H9 (cell line): ENCODE results near the gene IGFBP5. TPM values are rescaled to one million over a fixed set of nuclear protein-coding genes. Genes with fewer than 3 reads are reported as not detected.

Experiments
- DNase-seq: peaks from one replicate; pipeline ENCODE4 v3.0.0-alpha.2; 2017
- H2AFZ ChIP-seq: one replicate; pipeline ENCODE4 v1.6.1; 2013; ENCODE audit warnings: mild to moderate bottlenecking, low read length, control low read depth, moderate library complexity
- H2AK5ac ChIP-seq: 2 replicates; pipeline ENCODE4 v1.6.1; 2013; ENCODE audit warnings: low read length, control low read depth, mixed read lengths; ENCODE audit not compliant: insufficient read length
- H2BK120ac ChIP-seq: one replicate; pipeline ENCODE4 v1.6.1; 2013; ENCODE audit warnings: low read depth, mild to moderate bottlenecking, low read length, control low read depth, inconsistent platforms; ENCODE audit not compliant: poor library complexity, severe bottlenecking
- H2BK12ac ChIP-seq: 2 replicates; pipeline ENCODE4 v1.6.1; 2013; ENCODE audit warnings: low read length, control low read depth, mixed read lengths, low read depth; ENCODE audit not compliant: insufficient read length
- H2BK15ac ChIP-seq: 2 replicates; pipeline ENCODE4 v1.6.1; 2013; ENCODE audit warnings: low read depth, low read length, control low read depth
- H2BK20ac ChIP-seq: one replicate; pipeline ENCODE4 v1.6.1; 2013; ENCODE audit warnings: low read depth, mild to moderate bottlenecking, low read length, control low read depth, inconsistent platforms; ENCODE audit not compliant: poor library complexity, severe bottlenecking
- H2BK5ac ChIP-seq: 2 replicates; pipeline ENCODE4 v1.6.1; 2013; ENCODE audit warnings: low read length, control low read depth, mixed read lengths; ENCODE audit not compliant: insufficient read length
- H3K14ac ChIP-seq: 2 replicates; pipeline ENCODE4 v1.6.1; 2013; ENCODE audit warnings: low read length, control low read depth; ENCODE audit not compliant: insufficient read depth
- H3K18ac ChIP-seq: 2 replicates; pipeline ENCODE4 v1.6.1; 2013; ENCODE audit warnings: low read depth, mild to moderate bottlenecking, mixed read lengths, low read length, control low read depth; ENCODE audit not compliant: insufficient read length
- H3K23ac ChIP-seq: 2 replicates; pipeline ENCODE4 v1.6.1; 2013; ENCODE audit warnings: low read length, control low read depth, mixed read lengths, low read depth; ENCODE audit not compliant: insufficient read length
- H3K23me2 ChIP-seq: 2 replicates; pipeline ENCODE4 v1.6.1; 2013; ENCODE audit warnings: low read depth, mild to moderate bottlenecking, mixed read lengths, low read length, control low read depth; ENCODE audit not compliant: insufficient read length, poor library complexity, severe bottlenecking
- H3K27ac ChIP-seq: 2 replicates; pipeline ENCODE4 v1.5.1; 2013; ENCODE audit warnings: low read length, control low read depth, mixed read lengths, low read depth; ENCODE audit not compliant: insufficient read length
- H3K27me3 ChIP-seq: 2 replicates; pipeline ENCODE4 v1.6.1; 2013; ENCODE audit warnings: low read length, control low read depth, inconsistent platforms; ENCODE audit not compliant: insufficient read depth
- H3K4ac ChIP-seq: 2 replicates; pipeline ENCODE4 v1.6.1; 2013; ENCODE audit warnings: low read depth, mild to moderate bottlenecking, control low read depth, inconsistent platforms, low read length, moderate library complexity
- H3K4me1 ChIP-seq: 2 replicates; pipeline ENCODE4 v1.6.1; 2013; ENCODE audit warnings: low read length, control low read depth, inconsistent platforms; ENCODE audit not compliant: insufficient read depth
- H3K4me2 ChIP-seq: 2 replicates; pipeline ENCODE4 v1.6.1; 2013; ENCODE audit warnings: low read length, control low read depth, mixed read lengths; ENCODE audit not compliant: insufficient read length, insufficient read depth
- H3K56ac ChIP-seq: 2 replicates; pipeline ENCODE4 v1.6.1; 2013; ENCODE audit warnings: low read depth, mild to moderate bottlenecking, mixed read lengths, low read length, control low read depth; ENCODE audit not compliant: insufficient read length
- H3K79me1 ChIP-seq: 2 replicates; pipeline ENCODE4 v1.6.1; 2013; ENCODE audit warnings: low read depth, mild to moderate bottlenecking, moderate library complexity, low read length, control low read depth, inconsistent platforms; ENCODE audit not compliant: insufficient read depth, poor library complexity, severe bottlenecking
- H3K79me2 ChIP-seq: 2 replicates; pipeline ENCODE4 v1.6.1; 2013; ENCODE audit warnings: low read length, control low read depth, inconsistent platforms; ENCODE audit not compliant: insufficient read depth
- H3K9ac ChIP-seq: 2 replicates; pipeline ENCODE4 v1.6.1; 2013; ENCODE audit warnings: low read length, control low read depth, mixed read lengths; ENCODE audit not compliant: insufficient read length; ENCODE audit errors: extremely low read depth
- H3K9me3 ChIP-seq: one replicate; pipeline ENCODE4 v1.6.1; 2013; ENCODE audit warnings: low read depth, low read length, inconsistent platforms; ENCODE audit not compliant: control insufficient read depth
- H3T11ph ChIP-seq: one replicate; pipeline ENCODE4 v1.6.1; 2013; ENCODE audit warnings: mild to moderate bottlenecking, low read length, control low read depth, inconsistent platforms
- H4K20me1 ChIP-seq: one replicate; pipeline ENCODE4 v1.6.1; 2013; ENCODE audit not compliant: control insufficient read depth, insufficient read length, insufficient read depth
- H4K5ac ChIP-seq: 2 replicates; pipeline ENCODE4 v1.6.1; 2013; ENCODE audit warnings: low read depth, mild to moderate bottlenecking, mixed read lengths, low read length, control low read depth; ENCODE audit not compliant: insufficient read length
- H4K8ac ChIP-seq: replicated peaks from 2 replicates; pipeline ENCODE4 v1.6.1; 2013; ENCODE audit warnings: low read length, control low read depth, mixed read lengths, low read depth; ENCODE audit not compliant: insufficient read length
- H4K91ac ChIP-seq: 2 replicates; pipeline ENCODE4 v1.6.1; 2013; ENCODE audit warnings: low read depth, mild to moderate bottlenecking, moderate library complexity, mixed read lengths, low read length, control low read depth; ENCODE audit not compliant: insufficient read length
- H3K27ac Mint-ChIP-seq, 3 experiments: 2 replicates in 2 of 3; 3 replicates in 1 of 3; pipeline ENCODE4 v1.8.0; 2020 to 2021; ENCODE audit warnings: mixed read lengths in 3 of 3, mild to moderate bottlenecking in 1 of 3, moderate library complexity in 1 of 3
- H3K27me3 Mint-ChIP-seq: 2 replicates; pipeline ENCODE4 v1.8.0; 2021; ENCODE audit warnings: low read depth, mild to moderate bottlenecking, moderate library complexity, mixed read lengths
- H3K36me3 Mint-ChIP-seq, 3 experiments: 2 replicates in 2 of 3; 3 replicates in 1 of 3; pipeline ENCODE4 v1.8.0; 2020 to 2021; ENCODE audit warnings: low read depth in 3 of 3, mixed read lengths in 3 of 3; ENCODE audit not compliant: insufficient read depth in 1 of 3
- H3K4me1 Mint-ChIP-seq, 2 experiments: 2 replicates each; pipeline ENCODE4 v1.8.0; 2020; ENCODE audit warnings: mixed read lengths in 2 of 2
- H3K4me3 Mint-ChIP-seq, 2 experiments: 2 replicates in 1 of 2; 3 replicates in 1 of 2; pipeline ENCODE4 v1.8.0; 2020 to 2021; ENCODE audit warnings: mild to moderate bottlenecking in 2 of 2, mixed read lengths in 2 of 2, moderate library complexity in 1 of 2
- H3K9me3 Mint-ChIP-seq, 2 experiments: 2 replicates in 1 of 2; 3 replicates in 1 of 2; pipeline ENCODE4 v1.8.0; 2020; ENCODE audit warnings: mild to moderate bottlenecking in 2 of 2, mixed read lengths in 2 of 2, moderate library complexity in 1 of 2
- WGBS: extraction: QIAGEN DNeasy Blood & Tissue Kit; methylation state at CpG from one replicate; pipeline ENCODE4 v1.1.7; 2013; ENCODE audit warnings: missing lambda C conversion rate, low lambda C conversion rate, mixed read lengths; ENCODE audit not compliant: insufficient read length; ENCODE audit errors: extremely low coverage; 5-methylcytosine and 5-hydroxymethylcytosine counted together
- total RNA-seq: library from RNA; stranded (reverse); gene quantifications from 2 replicates; pipeline ENCODE4 v1.2.1, GENCODE V29; 2021
- TF ChIP-seq, protein P1 (sequence below): fragments of 200-600 bp; sonication (generic); conservative IDR thresholded peaks from 3 replicates; pipeline ENCODE4 v1.8.0; 2021; ENCODE audit warnings: antibody characterized with exemption, mild to moderate bottlenecking

The IGFBP5 gene
- total RNA-seq, 1 experiment from 2014 or later, result 0.90 TPM

DNA sequence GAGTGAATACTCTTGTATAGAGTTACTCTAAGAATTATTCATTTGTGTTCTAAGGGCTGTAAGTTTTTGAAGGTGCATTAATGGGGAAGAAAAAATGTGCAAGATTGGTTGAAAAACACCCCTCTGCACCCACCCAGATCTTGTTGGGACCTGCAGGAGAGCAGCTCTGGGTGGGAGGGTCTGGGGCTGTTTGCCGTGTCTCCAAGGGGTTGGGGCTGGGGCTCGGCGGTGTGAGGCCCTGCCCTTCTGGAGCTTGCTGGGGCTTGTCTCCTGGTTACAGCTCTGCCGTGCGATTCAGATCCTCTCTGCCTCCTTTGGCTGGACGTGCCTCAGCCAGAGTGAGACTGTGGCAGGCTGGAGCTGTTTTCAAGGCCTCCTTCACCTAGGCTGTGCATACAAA lies 36.1 kb downstream of the IGFBP5 start:
- H2AFZ ChIP-seq, result no peak overlapping the region

More for the DNA sequence above, 36.1 kb downstream of the IGFBP5 start:
- H3K14ac ChIP-seq, result no peak overlapping the region
- H2BK15ac ChIP-seq, result no peak overlapping the region
- H4K5ac ChIP-seq, result no peak overlapping the region
- no peaks in the 10 kb centered on the region for H3K79me1 ChIP-seq
- H3K79me2 ChIP-seq, result peaks cover 4% of the 10 kb centered on the region; the same call in 1 of the 2 replicates
- DNase-seq, result no peak
- no peak overlapping the region for H3K18ac ChIP-seq
- TF ChIP-seq, protein P1, sequence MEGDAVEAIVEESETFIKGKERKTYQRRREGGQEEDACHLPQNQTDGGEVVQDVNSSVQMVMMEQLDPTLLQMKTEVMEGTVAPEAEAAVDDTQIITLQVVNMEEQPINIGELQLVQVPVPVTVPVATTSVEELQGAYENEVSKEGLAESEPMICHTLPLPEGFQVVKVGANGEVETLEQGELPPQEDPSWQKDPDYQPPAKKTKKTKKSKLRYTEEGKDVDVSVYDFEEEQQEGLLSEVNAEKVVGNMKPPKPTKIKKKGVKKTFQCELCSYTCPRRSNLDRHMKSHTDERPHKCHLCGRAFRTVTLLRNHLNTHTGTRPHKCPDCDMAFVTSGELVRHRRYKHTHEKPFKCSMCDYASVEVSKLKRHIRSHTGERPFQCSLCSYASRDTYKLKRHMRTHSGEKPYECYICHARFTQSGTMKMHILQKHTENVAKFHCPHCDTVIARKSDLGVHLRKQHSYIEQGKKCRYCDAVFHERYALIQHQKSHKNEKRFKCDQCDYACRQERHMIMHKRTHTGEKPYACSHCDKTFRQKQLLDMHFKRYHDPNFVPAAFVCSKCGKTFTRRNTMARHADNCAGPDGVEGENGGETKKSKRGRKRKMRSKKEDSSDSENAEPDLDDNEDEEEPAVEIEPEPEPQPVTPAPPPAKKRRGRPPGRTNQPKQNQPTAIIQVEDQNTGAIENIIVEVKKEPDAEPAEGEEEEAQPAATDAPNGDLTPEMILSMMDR, result no peak
- H3K27ac ChIP-seq, result no peak overlapping the region
- no peak overlapping the region for H3T11ph ChIP-seq
- H3K4ac ChIP-seq, result no peak overlapping the region
- H4K91ac ChIP-seq, result no peak overlapping the region
- Mint-ChIP-seq H3K27ac (peak overlapping the region in 2 of 3 experiments; percentile 4 to 53; a peak in 3 of 7 replicates), H3K4me1 (peaks cover 14 to 28% of the 10 kb centered on the region in 2 experiments; a peak in 3 of 4 replicates), H3K4me3 (no peak overlapping the region), H3K9me3 (no peaks in the 10 kb centered on the region), H3K36me3 (peaks cover 43 to 73% (median 63%) of the 10 kb centered on the region in 3 experiments), H3K27me3 (no peaks in the 10 kb centered on the region)
- no peaks in the 10 kb centered on the region for H4K20me1 ChIP-seq
- no peaks in the 10 kb centered on the region for H3K27me3 ChIP-seq
- no peak overlapping the region for H2BK20ac ChIP-seq
- no peak overlapping the region for H4K8ac ChIP-seq
- H2BK12ac ChIP-seq, result no peak overlapping the region
- no peak overlapping the region for H2BK120ac ChIP-seq
- H3K4me1 ChIP-seq, result no peaks in the 10 kb centered on the region
- H2BK5ac ChIP-seq, result no peak overlapping the region
- H3K4me2 ChIP-seq, result no peak overlapping the region
- H3K23me2 ChIP-seq, result no peaks in the 10 kb centered on the region
- H3K23ac ChIP-seq, result no peak overlapping the region
- WGBS, result no CpG with 5 or more reads among the region's 6 CpGs
- no peak overlapping the region for H2AK5ac ChIP-seq
- no peak overlapping the region for H3K56ac ChIP-seq
- no peaks in the 10 kb centered on the region for H3K9me3 ChIP-seq
- no peak overlapping the region for H3K9ac ChIP-seq
